GM19372 (cell line): Measurements from ENCODE around the gene TACC2.

Experiments used
- ATAC-seq: cut with Tn5 transposase; IDR thresholded peaks from one replicate; pipeline ENCODE4 v1.9.1; 2021; ENCODE audit warnings: mild to moderate bottlenecking, low read depth, moderate library complexity; ENCODE audit not compliant: unreplicated experiment

Gene TACC2

DNA sequence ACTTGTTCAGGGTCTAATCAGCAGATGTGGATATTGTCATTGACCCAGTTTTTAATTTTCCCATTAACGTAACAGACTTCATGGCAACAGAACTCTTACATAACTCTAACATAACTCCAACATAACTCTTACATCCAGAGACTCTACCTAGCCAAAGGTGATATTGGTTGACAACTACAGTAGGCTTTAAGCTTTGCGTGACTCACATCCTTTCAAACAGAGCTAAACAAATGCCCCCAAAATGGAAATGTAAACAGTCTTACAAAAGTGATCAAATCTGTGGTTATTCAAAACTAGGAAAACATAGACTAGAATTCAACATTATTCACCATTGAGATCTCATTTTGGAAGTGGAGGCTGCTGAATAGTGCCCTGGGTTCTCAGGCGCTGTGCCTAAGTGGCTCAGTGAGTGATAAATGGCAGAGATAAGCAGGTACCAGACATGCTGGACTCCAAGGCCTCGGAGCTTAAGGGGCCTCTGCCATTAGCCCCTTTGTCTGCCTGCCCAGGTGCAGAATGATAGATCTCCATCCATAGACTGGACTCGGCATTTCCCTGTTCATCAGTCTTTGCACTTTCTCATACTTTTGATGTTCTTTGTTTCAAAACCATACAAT is 247.8 kb downstream of the TACC2 start:
- ATAC-seq = no peak

DNA sequence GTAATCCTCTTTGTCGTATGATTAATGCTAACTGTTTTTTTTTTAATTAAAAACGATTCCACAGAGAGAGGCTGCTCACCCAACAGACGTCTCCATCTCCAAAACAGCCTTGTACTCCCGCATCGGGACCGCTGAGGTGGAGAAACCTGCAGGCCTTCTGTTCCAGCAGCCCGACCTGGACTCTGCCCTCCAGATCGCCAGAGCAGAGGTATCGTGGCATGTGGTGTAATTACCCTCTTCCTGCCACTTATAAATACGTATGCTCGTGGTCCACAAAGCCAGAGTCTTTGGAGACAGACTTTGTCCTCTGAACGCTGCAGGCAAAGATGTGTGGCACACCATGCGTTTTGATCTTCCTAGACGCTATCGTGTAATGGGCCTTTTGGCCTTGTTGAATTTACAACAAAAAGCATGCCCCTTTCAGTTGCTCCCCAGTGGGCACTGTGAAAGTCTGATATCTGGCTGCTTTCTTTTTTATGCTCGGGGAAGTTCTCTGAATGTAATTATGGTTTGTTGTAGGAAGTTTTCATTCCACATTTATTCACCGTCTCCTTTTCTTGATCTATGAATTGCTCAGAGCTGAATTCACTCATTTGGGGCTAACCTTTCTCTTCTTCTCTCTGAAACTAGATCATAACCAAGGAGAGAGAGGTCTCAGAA is 248.5 kb downstream of the TACC2 start:
- ATAC-seq = no peak

DNA sequence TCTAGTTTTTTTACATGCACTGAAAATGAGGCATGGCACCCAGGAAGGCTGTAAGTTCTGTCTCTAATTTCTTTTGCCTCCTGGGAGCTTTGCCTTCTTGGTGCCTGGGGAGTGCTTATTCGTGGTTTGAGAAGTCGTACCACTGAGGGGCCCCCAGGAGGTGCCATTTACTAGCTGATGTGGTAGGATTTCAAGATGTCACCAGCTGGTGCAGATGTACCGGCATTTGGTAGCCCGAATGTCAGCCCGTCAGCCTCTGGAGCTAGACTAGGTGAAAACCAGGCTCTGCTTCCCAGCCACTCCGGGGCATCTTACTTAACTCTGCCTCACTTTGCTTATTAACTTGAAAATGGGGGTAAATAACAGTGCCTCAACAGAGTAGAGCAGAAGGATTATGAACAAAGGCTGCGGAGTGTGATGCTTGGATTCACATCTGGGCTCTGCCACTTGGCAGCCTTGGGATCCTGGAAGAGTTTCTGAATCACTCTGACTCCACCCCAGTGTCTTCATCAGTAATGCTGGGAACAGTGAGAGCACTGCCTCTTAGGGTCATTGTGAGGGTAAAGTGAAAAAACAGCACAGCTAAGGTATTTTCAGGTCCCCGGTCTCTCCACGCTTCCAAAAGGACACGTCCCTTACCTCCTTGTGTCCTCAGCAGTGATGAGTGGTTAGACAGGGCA is 250.8 kb downstream of the TACC2 start:
- ATAC-seq = no peak

GRCh38 chr10:122240401-122240800 is 251.4 kb downstream of the TACC2 start:
- no peak for ATAC-seq

DNA sequence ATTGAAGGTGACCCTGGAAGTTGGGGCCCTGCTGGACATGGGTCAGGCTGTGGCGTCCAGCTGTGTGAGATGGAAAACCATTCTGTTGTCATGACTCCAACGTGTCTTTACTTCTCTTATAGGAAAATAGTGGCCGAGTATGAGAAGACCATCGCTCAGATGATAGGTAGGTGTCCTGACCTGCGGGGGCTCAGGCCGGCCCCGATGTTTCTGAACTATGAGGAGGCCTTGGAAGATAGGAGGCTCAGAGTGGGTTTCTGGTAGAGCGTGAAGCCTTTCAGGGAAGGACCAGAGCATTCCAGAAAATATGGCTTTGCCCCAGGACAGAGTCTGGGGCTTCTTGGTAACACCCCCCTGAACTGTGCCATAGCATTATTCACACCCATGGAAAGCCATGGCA is 252.9 kb downstream of the TACC2 start:
- no peak for ATAC-seq

DNA sequence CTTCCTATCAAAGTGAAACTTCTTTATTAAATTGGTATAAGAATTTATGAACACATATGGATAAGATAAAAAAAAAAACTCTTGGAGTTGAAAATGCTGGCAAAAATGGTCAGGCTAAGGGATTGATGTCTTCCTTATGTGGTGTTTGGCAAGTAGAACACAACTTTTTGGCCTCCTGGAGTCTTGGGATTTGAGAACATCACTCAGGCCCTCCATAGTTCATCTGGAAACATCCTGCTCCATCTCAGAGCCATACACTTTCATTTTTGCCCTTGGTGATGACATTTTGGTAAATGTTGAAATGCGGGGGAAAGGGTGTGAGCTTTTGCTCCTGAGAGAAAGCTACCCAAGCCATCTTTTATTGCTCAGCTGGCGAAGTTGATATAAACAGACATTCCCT is 254.6 kb downstream of the TACC2 start:
- ATAC-seq = no peak

GRCh38 chr10:122244001-122244975 is 255.3 kb downstream of the TACC2 start:
- no peak for ATAC-seq

DNA sequence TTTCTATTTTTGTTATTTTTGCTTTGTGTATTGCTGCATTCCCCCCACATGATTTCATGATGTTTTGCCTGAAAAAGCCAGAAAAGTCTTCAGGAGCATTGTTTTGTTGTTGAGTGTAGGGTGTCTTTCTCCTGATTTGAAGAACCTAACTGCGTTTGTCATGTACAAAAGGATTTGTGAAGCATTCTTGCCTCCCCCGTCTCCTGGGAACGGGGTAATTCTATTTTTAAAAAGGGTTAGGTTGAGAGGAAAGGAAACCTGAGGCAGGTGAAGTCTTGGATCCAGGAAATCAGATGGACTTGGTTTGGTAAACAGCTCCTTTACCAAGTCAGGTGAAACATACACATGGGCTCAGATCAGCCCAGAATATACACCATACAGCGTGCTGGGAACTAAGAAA is 256.2 kb downstream of the TACC2 start:
- no peak for ATAC-seq

DNA sequence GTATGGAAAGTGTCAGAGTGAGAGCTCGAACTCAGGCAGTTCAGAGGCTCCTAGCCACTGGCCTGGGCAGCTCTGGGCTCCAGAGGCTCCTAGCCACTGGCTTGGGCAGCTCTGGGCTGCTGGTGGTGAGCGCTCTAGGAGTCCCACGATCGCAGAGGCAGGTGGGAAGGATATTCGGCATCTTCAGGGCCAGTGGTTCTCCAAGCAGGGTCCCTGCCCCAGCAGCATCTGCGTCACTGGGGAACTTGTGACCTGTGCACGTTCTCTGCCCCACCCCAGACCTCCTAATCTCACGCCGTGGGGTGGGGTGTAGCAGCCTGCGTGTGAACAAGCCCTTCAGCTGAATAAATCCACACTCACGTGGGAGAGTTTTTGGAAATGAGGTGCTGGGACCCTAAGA is 256.9 kb downstream of the TACC2 start:
- no peak for ATAC-seq

GRCh38 chr10:122246830-122247520 is 258.0 kb downstream of the TACC2 start:
- ATAC-seq = no peak

DNA sequence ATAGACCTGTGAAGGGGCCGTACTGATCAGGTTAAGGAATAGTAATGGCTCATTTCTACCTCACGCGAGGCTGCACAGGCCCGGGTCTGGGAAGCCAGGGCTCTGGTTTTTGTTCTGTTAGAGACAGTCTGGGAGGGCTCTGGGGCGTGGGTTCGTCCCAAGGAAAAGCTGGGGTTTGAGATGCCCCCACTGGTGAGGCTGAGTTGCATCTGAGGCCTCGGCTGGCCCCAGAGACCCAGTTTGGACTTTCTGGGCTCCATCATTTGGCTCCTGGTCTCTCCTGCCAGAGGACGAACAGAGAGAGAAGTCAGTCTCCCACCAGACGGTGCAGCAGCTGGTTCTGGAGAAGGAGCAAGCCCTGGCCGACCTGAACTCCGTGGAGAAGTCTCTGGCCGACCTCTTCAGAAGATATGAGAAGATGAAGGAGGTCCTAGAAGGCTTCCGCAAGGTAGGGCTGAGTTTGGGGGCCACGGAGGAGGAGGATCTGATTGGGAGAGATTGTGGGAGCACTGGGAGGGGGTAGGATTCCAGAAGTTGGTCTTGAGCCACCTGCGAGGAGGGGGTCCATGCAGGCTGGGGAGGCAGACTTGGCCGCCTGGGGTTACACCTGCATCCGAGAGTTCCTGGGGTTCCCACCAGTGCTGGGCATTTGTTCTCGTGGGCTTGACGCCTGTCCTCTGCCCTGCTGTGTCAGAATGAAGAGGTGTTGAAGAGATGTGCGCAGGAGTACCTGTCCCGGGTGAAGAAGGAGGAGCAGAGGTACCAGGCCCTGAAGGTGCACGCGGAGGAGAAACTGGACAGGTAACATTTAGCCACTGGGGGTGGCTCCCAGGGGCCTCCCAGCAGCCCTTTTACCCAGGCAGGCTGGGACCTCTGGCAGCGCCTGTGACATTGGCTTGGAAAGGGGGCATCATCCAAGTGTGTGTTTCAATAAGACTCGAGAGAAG is 259.7 kb downstream of the TACC2 start:
- ATAC-seq = no peak

DNA sequence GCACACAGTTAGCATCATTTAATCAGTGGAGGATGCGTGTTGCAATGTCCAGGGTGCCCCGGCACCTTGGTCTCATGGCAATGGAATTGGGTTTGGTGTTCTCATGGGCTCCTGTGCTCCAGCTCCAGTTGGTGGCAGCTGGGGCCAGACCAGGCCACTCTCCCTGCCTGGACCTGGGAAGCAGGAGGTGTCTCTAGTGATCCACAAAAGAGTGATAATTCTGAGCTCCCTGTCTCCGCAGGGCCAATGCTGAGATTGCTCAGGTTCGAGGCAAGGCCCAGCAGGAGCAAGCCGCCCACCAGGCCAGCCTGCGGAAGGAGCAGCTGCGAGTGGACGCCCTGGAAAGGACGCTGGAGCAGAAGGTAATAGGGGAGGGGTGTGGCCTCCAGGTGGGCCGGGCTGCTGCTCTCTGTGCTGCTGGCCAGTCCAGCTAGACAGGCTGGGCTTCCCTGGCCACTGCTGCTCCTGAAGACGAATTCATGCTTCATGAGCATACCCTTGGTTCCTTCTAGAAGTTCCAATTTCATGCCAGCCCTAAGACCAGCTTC is 260.4 kb downstream of the TACC2 start:
- no peak for ATAC-seq

DNA sequence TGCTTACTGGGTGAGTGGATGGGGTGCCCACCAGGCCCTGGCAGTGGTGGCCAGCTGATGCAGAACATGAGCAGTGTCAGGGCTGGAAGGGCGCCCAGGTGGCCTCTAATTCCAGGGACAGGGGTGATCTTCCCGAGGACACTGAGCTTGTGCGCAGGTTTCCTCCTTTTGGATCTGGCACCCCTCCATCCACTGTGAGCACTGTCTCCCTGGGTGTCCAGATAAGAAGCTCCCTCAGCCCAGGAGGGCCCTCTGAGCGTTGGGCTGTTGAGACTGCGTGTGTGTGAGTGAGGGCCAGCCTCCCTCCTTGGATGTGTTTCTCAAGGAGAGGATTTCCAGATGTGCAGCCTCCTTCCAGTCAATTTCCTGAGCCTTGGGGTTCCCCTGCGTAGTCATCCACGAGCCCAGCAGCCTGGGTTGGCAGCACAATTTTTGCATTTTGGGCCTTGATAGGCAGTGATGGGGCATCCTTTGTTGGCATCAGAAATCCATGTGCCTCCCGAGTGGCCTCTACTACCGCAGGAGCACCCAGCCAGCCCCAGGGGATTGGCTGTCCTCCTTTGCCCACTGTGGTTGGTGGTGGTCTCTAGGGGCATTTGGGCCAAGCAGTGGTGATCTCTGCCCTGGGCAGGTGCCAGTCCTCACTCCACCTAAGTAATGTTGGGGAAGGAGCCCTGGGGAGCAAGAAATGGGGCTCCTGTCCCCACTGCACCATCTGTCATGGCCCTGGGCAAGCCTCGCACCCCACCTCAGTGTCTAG is 261.2 kb downstream of the TACC2 start:
- ATAC-seq = no peak

GRCh38 chr10:122251459-122252255 is 262.7 kb downstream of the TACC2 start:
- no peak for ATAC-seq

GRCh38 chr10:122252805-122253204 is 263.8 kb downstream of the TACC2 start:
- no peak for ATAC-seq

DNA sequence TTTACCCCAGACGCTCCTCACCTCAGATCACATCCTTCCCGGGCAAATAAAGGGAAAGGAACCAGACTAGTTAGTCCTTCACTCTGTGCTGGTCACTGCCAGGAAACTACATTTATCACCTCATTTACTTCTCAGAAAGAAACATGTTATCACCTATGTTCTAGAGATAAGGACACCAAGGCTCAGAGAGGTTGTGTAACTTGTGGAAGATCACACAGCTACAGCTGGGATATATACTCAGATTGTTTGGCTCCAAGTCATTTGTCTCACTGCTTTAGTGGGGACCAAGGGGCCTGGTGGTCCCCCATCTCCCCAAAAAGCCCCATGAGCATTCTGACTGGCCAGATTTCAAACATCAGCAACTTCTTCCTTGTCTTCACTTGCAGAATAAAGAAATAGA is 264.6 kb downstream of the TACC2 start:
- ATAC-seq = no peak

- no peak for ATAC-seq
Measured at GRCh38 chr10:122254831-122255230, 265.9 kb downstream of the TACC2 start.
